HG02981 (cell line): ENCODE data around the gene NLGN3.
A peak's percentile ranks its signal among the peaks of the same experiment; 100 is the strongest.
"Not testable (repeated sequence)": the region's sequence is repeated elsewhere in the genome, so short reads cannot be mapped to it uniquely, and the experiment has no call there.

Experiments used
- ATAC-seq: cut with Tn5 transposase; IDR thresholded peaks from one replicate; pipeline ENCODE4 v1.9.1; 2021; ENCODE audit warnings: mild to moderate bottlenecking, moderate library complexity; ENCODE audit not compliant: unreplicated experiment

The NLGN3 gene

GRCh38 chrX:71168134-71168533 lies 23.5 kb downstream of the NLGN3 start:
- no peak for ATAC-seq

- ATAC-seq = no peak
Observed at GRCh38 chrX:71169586-71169985, 24.9 kb downstream of the NLGN3 start.

- ATAC-seq = no peak
Observed at GRCh38 chrX:71170660-71171059, 26.0 kb downstream of the NLGN3 start.

GRCh38 chrX:71171110-71171801 lies 26.6 kb downstream of the NLGN3 start:
- no peak for ATAC-seq

- no peak for ATAC-seq
Observed at GRCh38 chrX:71173440-71173839, 28.8 kb downstream of the NLGN3 start.

- ATAC-seq = no peak
Observed at GRCh38 chrX:71174795-71175194, 30.2 kb downstream of the NLGN3 start.

- no peak for ATAC-seq
Observed at GRCh38 chrX:71175531-71175930, 30.9 kb downstream of the NLGN3 start.

- no peak for ATAC-seq
Observed at GRCh38 chrX:71177327-71177726, 32.7 kb downstream of the NLGN3 start.

- no peak for ATAC-seq
Observed at GRCh38 chrX:71178908-71179307, 34.3 kb downstream of the NLGN3 start.

GRCh38 chrX:71180579-71181265 lies 36.1 kb downstream of the NLGN3 start:
- ATAC-seq = not testable (repeated sequence)

GRCh38 chrX:71181558-71181909 lies 36.9 kb downstream of the NLGN3 start:
- ATAC-seq = peak; percentile 33

GRCh38 chrX:71181910-71182799 lies 37.5 kb downstream of the NLGN3 start:
- peak; percentile 94 for ATAC-seq

- no peak for ATAC-seq
Observed at GRCh38 chrX:71182871-71183270, 38.2 kb downstream of the NLGN3 start.

GRCh38 chrX:71183341-71183740 lies 38.7 kb downstream of the NLGN3 start:
- ATAC-seq = no peak

GRCh38 chrX:71184092-71184491 lies 39.5 kb downstream of the NLGN3 start:
- no peak for ATAC-seq

GRCh38 chrX:71184803-71185495 lies 40.3 kb downstream of the NLGN3 start:
- ATAC-seq = no peak

- ATAC-seq = no peak
Observed at GRCh38 chrX:71191248-71191647, 46.6 kb downstream of the NLGN3 start.

- ATAC-seq = peak; percentile 47
Observed at GRCh38 chrX:71195964-71196649, 51.5 kb downstream of the NLGN3 start.

- peak; percentile 79 for ATAC-seq
Observed at GRCh38 chrX:71198066-71198465, 53.4 kb downstream of the NLGN3 start.

GRCh38 chrX:71199252-71200008 lies 54.8 kb downstream of the NLGN3 start:
- ATAC-seq = no peak
